Natural killer cell (primary cell): ENCODE data around the gene IFT80. TPM values are rescaled to one million over a fixed set of nuclear protein-coding genes. Genes with fewer than 3 reads are reported as not detected.
"Not testable (repeated sequence)": the region's sequence is repeated elsewhere in the genome, so short reads cannot be mapped to it uniquely, and the experiment has no call there.

ENCODE experiments used
- ATAC-seq, 3 donors: fragments of 150-1000 bp in 2 of 3; fragments of 200-7000 bp in 1 of 3; cut with Tn5 transposase; 1 replicate in 1 of 3; 2 replicates in 2 of 3; pipeline ENCODE4 v1.10.0; 2021; ENCODE audit warnings: mild to moderate bottlenecking in 2 of 3, moderate library complexity in 2 of 3
- DNase-seq, 2 donors: peaks; one replicate each; pipeline versions ENCODE4 v3.0.0 to v3.0.0-alpha.2; 2013 to 2021; ENCODE audit warnings: mixed read lengths in 1 of 2
- H3K27ac ChIP-seq: one replicate; pipeline ENCODE4 v1.5.1; 2013; ENCODE audit warnings: mild to moderate bottlenecking, low read length
- H3K27me3 ChIP-seq: one replicate; pipeline ENCODE4 v1.6.1; 2013; ENCODE audit warnings: low read length; ENCODE audit not compliant: control insufficient read depth, insufficient read depth
- H3K36me3 ChIP-seq: one replicate; pipeline ENCODE4 v1.6.1; 2013; ENCODE audit warnings: low read length; ENCODE audit not compliant: control insufficient read depth, insufficient read depth
- H3K4me1 ChIP-seq: one replicate; pipeline ENCODE4 v1.6.1; 2013; ENCODE audit warnings: low read length; ENCODE audit not compliant: control insufficient read depth, insufficient read depth
- H3K4me3 ChIP-seq: one replicate; pipeline ENCODE4 v1.5.1; 2013; ENCODE audit warnings: low read length
- H3K9me3 ChIP-seq: one replicate; pipeline ENCODE4 v1.6.1; 2013; ENCODE audit warnings: low read length; ENCODE audit not compliant: control insufficient read depth, insufficient read depth
- H3K27ac Mint-ChIP-seq, 2 donors: one replicate each; pipeline ENCODE4 v1.8.0; 2022; ENCODE audit warnings: mild to moderate bottlenecking in 2 of 2, mixed read lengths in 2 of 2, moderate library complexity in 1 of 2
- H3K27me3 Mint-ChIP-seq, 2 donors: one replicate each; pipeline ENCODE4 v1.8.0; 2022; ENCODE audit warnings: low read depth in 2 of 2, mixed read lengths in 2 of 2
- H3K36me3 Mint-ChIP-seq: one replicate; pipeline ENCODE4 v1.8.0; 2022; ENCODE audit warnings: mixed read lengths
- H3K4me1 Mint-ChIP-seq, 2 donors: one replicate each; pipeline ENCODE4 v1.8.0; 2022; ENCODE audit warnings: mixed read lengths in 2 of 2
- H3K4me3 Mint-ChIP-seq: one replicate; pipeline ENCODE4 v1.8.0; 2022; ENCODE audit warnings: mild to moderate bottlenecking, moderate library complexity, mixed read lengths
- H3K9me3 Mint-ChIP-seq, 2 donors: one replicate each; pipeline ENCODE4 v1.8.0; 2022; ENCODE audit warnings: mixed read lengths in 2 of 2
- WGBS: methylation state at CpG from one replicate; pipeline ENCODE4 v1.1.7; 2013; ENCODE audit warnings: missing lambda C conversion rate; ENCODE audit not compliant: insufficient coverage; 5-methylcytosine and 5-hydroxymethylcytosine counted together
- intact Hi-C: fragments of 100-400 bp; cut with micrococcal nuclease; formaldehyde crosslinking; loops from one replicate; pipeline ENCODE4 v1.14.2; 2022
- total RNA-seq, 4 donors: library from RNA; stranded (reverse); fragments of 120-200 nt in 1 of 4; gene quantifications; one replicate each; pipeline versions ENCODE4 v1.2.3 to v1.2.4, GENCODE V29; 2013 to 2022
- TF ChIP-seq, protein P1 (sequence below): fragments of 200-600 bp; IDR thresholded peaks from one replicate; pipeline ENCODE4 v1.8.0; 2022; ENCODE audit warnings: antibody characterized with exemption

Gene IFT80
- total RNA-seq, 3 donors from 2014 or later (not counting 1 experiment from before 2014, with no cell fraction given): 22.6 to 22.9 (median 22.9) TPM

DNA sequence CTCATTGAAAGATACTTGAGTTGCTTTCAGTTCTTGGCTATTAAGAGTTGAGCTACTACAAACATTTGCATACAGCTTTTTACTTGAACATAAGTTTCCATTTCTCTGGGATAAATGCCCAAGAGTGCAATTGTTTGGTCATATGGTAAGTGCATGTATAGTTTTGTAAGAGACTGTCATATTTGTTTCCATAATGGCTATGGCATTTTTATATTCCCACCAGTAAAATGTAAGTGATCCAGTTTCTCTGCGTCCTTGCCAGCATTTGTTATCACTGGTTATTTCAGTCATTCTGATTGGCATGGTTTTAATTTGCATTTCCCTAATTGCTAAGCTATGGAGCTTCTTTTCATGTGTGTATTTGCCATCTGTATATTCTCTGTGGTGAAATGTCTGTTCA is 151.3 kb downstream of the IFT80 start:
- no peaks in the 10 kb centered on the region for H3K27me3 ChIP-seq
- no peak overlapping the region for H3K27ac ChIP-seq
- ATAC-seq: no peak
- no peak overlapping the region for H3K4me3 ChIP-seq
- H3K4me1 Mint-ChIP-seq: no peaks in the 10 kb centered on the region
- no peaks in the 10 kb centered on the region for H3K36me3 Mint-ChIP-seq
- TF ChIP-seq, protein P1, sequence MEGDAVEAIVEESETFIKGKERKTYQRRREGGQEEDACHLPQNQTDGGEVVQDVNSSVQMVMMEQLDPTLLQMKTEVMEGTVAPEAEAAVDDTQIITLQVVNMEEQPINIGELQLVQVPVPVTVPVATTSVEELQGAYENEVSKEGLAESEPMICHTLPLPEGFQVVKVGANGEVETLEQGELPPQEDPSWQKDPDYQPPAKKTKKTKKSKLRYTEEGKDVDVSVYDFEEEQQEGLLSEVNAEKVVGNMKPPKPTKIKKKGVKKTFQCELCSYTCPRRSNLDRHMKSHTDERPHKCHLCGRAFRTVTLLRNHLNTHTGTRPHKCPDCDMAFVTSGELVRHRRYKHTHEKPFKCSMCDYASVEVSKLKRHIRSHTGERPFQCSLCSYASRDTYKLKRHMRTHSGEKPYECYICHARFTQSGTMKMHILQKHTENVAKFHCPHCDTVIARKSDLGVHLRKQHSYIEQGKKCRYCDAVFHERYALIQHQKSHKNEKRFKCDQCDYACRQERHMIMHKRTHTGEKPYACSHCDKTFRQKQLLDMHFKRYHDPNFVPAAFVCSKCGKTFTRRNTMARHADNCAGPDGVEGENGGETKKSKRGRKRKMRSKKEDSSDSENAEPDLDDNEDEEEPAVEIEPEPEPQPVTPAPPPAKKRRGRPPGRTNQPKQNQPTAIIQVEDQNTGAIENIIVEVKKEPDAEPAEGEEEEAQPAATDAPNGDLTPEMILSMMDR: no peak
- no peak overlapping the region for H3K4me3 Mint-ChIP-seq
- no peaks in the 10 kb centered on the region for H3K36me3 ChIP-seq
- no peaks in the 10 kb centered on the region for H3K4me1 ChIP-seq
- no peaks in the 10 kb centered on the region for H3K9me3 ChIP-seq
- peaks cover 14 to 21% of the 10 kb centered on the region in 2 donors for H3K27me3 Mint-ChIP-seq
- H3K27ac Mint-ChIP-seq: no peak overlapping the region
- intact Hi-C loops: no loop called here
- whole genome bisulfite sequencing: 100% methylated on average over 1 of the region's 1 CpG
- DNase-seq: no peak
- H3K9me3 Mint-ChIP-seq: peaks cover 0 to 3% of the 10 kb centered on the region in 2 donors

DNA sequence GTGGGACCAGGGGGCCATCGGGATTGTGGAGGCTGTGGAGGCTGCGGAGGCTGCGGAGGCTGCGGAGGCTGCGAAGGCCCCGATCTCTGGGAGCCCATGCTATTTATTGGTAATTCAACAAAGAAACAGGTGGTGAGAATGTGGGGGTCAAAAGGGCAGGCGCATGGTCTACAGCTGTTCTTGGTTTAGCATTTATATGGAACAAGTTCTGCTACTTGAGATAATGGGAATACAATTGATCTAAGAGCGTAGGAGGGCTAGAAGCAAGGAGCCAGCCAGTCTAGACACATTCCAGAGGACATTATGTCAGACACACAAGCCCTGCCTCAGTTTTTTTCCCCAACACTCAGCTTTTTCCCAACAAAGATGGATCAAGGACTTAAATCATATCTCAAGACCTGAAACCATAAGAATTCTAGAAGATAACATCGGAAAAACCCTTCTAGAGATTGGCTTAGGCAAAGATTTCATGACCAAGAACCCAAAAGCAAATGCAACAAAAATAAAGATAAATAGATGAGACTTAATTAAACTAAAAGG is 153.7 kb downstream of the IFT80 start:
- H3K36me3 Mint-ChIP-seq: no peaks in the 10 kb centered on the region
- DNase-seq (no peak), ATAC-seq (no peak)
- intact Hi-C loops: no loop called here
- no peak overlapping the region for H3K27ac Mint-ChIP-seq
- TF ChIP-seq, protein P1: no peak
- no peaks in the 10 kb centered on the region for H3K36me3 ChIP-seq
- WGBS: 90% methylated on average over 8 of the region's 9 CpGs
- peaks cover 0 to 3% of the 10 kb centered on the region in 2 donors for H3K9me3 Mint-ChIP-seq
- no peak overlapping the region for H3K27ac ChIP-seq
- no peaks in the 10 kb centered on the region for H3K4me1 ChIP-seq
- peaks cover 24 to 28% of the 10 kb centered on the region in 2 donors for H3K27me3 Mint-ChIP-seq
- H3K4me3 ChIP-seq: no peak overlapping the region
- no peak overlapping the region for H3K4me3 Mint-ChIP-seq
- no peaks in the 10 kb centered on the region for H3K27me3 ChIP-seq
- no peaks in the 10 kb centered on the region for H3K4me1 Mint-ChIP-seq
- no peaks in the 10 kb centered on the region for H3K9me3 ChIP-seq

DNA sequence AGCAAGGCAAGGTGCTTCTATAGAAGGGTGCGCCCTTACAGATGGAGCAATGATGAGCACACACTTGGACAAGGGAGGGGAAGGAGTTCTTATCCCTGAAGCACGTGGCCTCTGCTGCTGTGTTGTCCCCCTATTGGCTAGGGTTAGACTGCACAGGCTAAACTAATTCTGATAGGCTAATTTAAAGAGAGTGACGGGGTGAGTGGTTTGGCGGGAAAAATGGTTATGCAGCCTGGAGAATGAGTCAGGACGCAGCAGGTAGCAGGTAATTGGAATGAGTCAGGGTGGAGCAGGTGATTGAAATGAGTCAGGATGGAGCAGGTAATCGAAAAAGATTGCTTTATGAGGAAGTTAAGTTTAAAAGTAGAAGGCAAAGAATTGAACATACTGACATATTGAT is 158.3 kb downstream of the IFT80 start:
- 86% methylated on average over 6 of the region's 6 CpGs for WGBS
- H3K4me1 Mint-ChIP-seq, ATAC-seq, H3K27ac ChIP-seq, H3K27ac Mint-ChIP-seq, H3K4me3 ChIP-seq, H3K9me3 Mint-ChIP-seq, H3K36me3 Mint-ChIP-seq, H3K4me1 ChIP-seq, DNase-seq, intact Hi-C loops, H3K4me3 Mint-ChIP-seq, H3K27me3 ChIP-seq, H3K36me3 ChIP-seq, H3K9me3 ChIP-seq: not testable (repeated sequence)
- peaks cover 28 to 41% of the 10 kb centered on the region in 2 donors for H3K27me3 Mint-ChIP-seq

GRCh38 chr3:160232014-160232413 is 167.0 kb downstream of the IFT80 start:
- DNase-seq: no peak
- H3K27me3 ChIP-seq: peaks cover 4% of the 10 kb centered on the region
- peaks cover 23 to 38% of the 10 kb centered on the region in 2 donors for H3K27me3 Mint-ChIP-seq
- no peaks in the 10 kb centered on the region for H3K9me3 Mint-ChIP-seq
- ATAC-seq: no peak
- H3K9me3 ChIP-seq: no peaks in the 10 kb centered on the region
- intact Hi-C loops: no loop called here
- H3K36me3 ChIP-seq: no peaks in the 10 kb centered on the region
- no peak overlapping the region for H3K27ac Mint-ChIP-seq
- H3K27ac ChIP-seq: no peak overlapping the region
- TF ChIP-seq, protein P1: no peak
- H3K4me3 Mint-ChIP-seq: no peak overlapping the region
- WGBS: 66% methylated on average over 2 of the region's 3 CpGs
- no peaks in the 10 kb centered on the region for H3K4me1 ChIP-seq
- no peak overlapping the region for H3K4me3 ChIP-seq
- H3K4me1 Mint-ChIP-seq: no peaks in the 10 kb centered on the region
- no peaks in the 10 kb centered on the region for H3K36me3 Mint-ChIP-seq
